Memory B cell (primary cell): ENCODE measurements around the gene ENOPH1.

Experiments
- ATAC-seq: fragments of 150-1000 bp; cut with Tn5 transposase; 2 replicates; pipeline ENCODE4 v1.10.0; 2021; ENCODE audit warnings: low read depth, mild to moderate bottlenecking, moderate library complexity
- DNase-seq, 2 donors: peaks; one replicate each; pipeline ENCODE4 v3.0.0; 2022; ENCODE audit warnings: low spot score in 2 of 2
- H3K27ac Mint-ChIP-seq: one replicate; pipeline ENCODE4 v1.8.0; 2022; ENCODE audit warnings: mild to moderate bottlenecking, moderate library complexity, mixed read lengths
- H3K27me3 Mint-ChIP-seq: one replicate; pipeline ENCODE4 v1.8.0; 2022; ENCODE audit warnings: mixed read lengths
- H3K36me3 Mint-ChIP-seq: one replicate; pipeline ENCODE4 v1.8.0; 2022; ENCODE audit warnings: mild to moderate bottlenecking, mixed read lengths
- H3K4me1 Mint-ChIP-seq: one replicate; pipeline ENCODE4 v1.8.0; 2022; ENCODE audit warnings: mixed read lengths
- H3K4me3 Mint-ChIP-seq: one replicate; pipeline ENCODE4 v1.8.0; 2022; ENCODE audit warnings: mild to moderate bottlenecking, moderate library complexity, mixed read lengths
- H3K9me3 Mint-ChIP-seq: one replicate; pipeline ENCODE4 v1.8.0; 2022; ENCODE audit warnings: mixed read lengths

ENOPH1 gene

DNA sequence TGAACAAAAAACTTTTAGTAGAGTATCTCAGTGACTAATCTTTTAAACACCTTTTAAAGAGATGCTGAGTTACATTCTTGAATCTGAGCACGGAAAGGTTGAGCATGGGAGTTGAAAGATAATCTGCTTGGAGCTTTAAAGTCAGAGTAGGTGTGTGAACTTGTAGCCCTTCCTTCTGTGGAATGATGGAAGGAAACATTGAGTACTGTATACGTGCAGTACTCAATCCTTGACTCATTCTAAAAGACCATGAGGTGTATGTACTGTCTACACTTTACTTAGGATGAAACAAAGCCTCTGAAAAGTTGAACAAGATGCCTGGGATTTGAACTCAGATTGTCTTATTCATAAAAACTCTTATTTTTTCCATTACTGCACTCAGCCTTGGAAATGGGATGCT, 3.4 kb downstream of the ENOPH1 start:
- Mint-ChIP-seq H3K4me3 (no peak overlapping the region), H3K9me3 (no peaks in the 10 kb centered on the region), H3K27ac (no peak overlapping the region), H3K4me1 (peaks cover 19% of the 10 kb centered on the region), H3K36me3 (peaks cover 6% of the 10 kb centered on the region), H3K27me3 (no peaks in the 10 kb centered on the region)
- DNase-seq (no peak), ATAC-seq (no peak)

DNA sequence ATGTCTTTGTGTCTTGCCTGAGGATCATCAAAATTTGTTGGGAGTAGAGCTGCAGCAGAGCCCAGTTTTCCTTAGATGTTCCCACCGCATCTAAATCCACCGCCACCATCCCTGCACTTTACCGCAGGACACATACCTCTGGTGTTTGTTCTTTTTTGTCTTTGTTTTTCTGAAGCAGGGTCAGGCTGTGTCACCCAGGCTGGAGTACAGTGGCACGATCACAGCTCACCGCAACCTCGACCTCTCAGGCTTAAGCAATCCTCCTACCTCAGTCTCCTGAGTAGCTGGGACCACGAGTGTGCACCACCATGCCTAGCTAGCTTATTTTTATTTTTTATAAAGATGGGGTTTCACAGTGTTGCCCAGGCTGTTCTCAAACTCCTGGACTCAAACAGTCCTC, 4.6 kb downstream of the ENOPH1 start:
- ATAC-seq = no peak
- H3K9me3 Mint-ChIP-seq = no peaks in the 10 kb centered on the region
- no peak overlapping the region for H3K4me3 Mint-ChIP-seq
- H3K4me1 Mint-ChIP-seq = peaks cover 26% of the 10 kb centered on the region
- no peak overlapping the region for H3K27ac Mint-ChIP-seq
- DNase-seq = no peak
- no peaks in the 10 kb centered on the region for H3K27me3 Mint-ChIP-seq
- peaks cover 9% of the 10 kb centered on the region for H3K36me3 Mint-ChIP-seq

DNA sequence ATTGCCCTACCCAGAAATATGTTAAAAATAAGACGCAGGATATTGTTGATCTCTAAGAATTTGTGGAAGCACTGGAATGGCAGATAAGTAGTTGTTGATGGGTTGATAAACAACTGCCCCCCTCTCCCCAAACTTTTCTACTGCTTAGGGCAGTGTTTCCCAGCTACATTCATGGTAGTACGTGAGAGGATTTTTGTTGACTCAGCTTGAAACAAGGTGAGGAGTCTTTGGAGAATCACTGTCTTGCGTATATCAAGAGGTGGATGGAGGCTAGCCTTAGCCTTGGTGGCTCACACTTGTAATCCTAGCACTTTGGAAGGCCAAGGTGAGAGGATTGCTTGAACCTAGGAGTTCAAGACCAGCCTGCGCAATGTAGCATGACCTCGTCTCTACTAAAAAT, 5.7 kb downstream of the ENOPH1 start:
- Mint-ChIP-seq H3K27ac (no peak overlapping the region), H3K4me3 (no peak overlapping the region), H3K27me3 (no peaks in the 10 kb centered on the region), H3K4me1 (peaks cover 33% of the 10 kb centered on the region), H3K9me3 (no peaks in the 10 kb centered on the region), H3K36me3 (peaks cover 12% of the 10 kb centered on the region)
- ATAC-seq (no peak), DNase-seq (no peak)

DNA sequence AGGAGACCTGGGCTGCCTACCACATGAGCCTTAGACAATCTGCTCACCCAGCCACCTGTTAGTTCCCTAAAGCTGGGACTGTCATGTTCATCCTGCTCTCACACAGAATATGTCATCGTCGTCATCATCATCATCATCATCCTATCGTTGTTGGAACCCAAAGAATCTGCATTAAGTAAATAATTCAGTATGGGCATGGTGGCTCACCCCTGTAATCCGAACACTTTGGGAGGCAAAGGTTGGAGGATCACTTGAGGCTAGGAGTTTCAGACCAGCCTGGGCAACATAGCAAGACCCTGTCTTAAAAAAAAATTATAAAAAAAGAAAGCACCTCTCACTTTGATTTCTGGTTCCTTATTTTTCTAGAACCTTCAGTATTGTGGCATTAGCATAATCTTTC, 6.4 kb downstream of the ENOPH1 start:
- Mint-ChIP-seq H3K9me3 (no peaks in the 10 kb centered on the region), H3K27ac (no peak overlapping the region), H3K4me1 (peaks cover 31% of the 10 kb centered on the region), H3K27me3 (no peaks in the 10 kb centered on the region), H3K36me3 (peaks cover 14% of the 10 kb centered on the region), H3K4me3 (no peak overlapping the region)
- no peak for DNase-seq
- no peak for ATAC-seq

DNA sequence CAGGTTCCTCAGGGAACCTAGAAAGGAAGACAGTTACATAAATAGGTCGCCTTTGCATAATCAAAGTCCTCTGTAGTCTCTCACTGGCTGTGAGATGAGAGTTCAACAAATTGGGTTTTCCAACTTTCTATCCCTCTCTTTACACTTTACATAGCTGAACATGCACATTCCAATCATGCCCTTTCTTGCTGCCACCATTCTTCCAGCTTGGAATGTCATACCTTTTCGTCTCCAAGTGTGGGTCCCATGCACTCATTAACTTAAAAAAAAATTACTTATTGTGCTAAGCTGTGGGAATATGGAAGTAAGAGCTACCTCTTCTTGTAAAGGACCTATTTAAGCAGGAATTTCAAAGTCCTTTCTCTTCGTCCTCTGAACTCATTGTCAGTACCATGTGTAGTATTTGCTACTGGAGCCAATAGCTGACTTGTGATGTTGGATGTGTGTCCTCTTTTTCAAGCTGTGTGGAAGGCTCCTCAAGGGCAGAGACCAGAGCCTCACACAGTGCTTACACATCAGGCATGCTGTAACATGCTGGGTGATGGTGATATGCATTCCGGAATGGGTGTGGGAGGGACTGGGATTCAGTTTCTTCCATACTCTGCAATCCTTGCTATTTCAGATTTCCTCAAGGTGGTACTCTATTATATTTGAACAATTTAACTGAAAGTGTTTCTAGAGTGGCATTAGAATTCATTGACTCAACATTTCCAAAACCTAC, 7.1 kb downstream of the ENOPH1 start:
- Mint-ChIP-seq H3K27ac (no peak overlapping the region), H3K4me1 (peaks cover 31% of the 10 kb centered on the region), H3K9me3 (no peaks in the 10 kb centered on the region), H3K36me3 (peaks cover 14% of the 10 kb centered on the region), H3K4me3 (no peak overlapping the region), H3K27me3 (no peaks in the 10 kb centered on the region)
- no peak for ATAC-seq
- DNase-seq = no peak

DNA sequence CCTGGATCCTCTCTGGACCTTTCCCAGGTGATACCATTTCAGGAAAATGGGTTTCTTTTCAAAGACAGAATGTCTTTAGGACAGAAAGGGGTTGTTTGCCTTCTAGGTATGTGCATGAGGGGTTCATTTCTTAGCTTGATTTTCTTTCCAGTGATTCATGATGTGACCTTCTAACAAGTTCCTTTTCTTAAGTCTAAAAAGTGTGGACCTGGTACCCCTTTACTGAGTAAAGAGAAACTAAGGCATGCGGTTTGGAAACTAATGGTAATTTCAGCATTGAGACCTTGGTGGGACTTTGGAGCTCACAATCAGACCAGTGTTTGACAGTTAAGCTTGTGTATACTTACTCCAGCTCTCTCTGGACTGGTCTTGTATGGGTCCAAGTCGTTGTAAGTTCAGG, 8.7 kb downstream of the ENOPH1 start:
- no peak for ATAC-seq
- H3K27ac Mint-ChIP-seq = no peak overlapping the region
- peaks cover 14% of the 10 kb centered on the region for H3K36me3 Mint-ChIP-seq
- no peak overlapping the region for H3K4me3 Mint-ChIP-seq
- no peaks in the 10 kb centered on the region for H3K27me3 Mint-ChIP-seq
- peaks cover 31% of the 10 kb centered on the region for H3K4me1 Mint-ChIP-seq
- no peaks in the 10 kb centered on the region for H3K9me3 Mint-ChIP-seq
- DNase-seq = no peak

DNA sequence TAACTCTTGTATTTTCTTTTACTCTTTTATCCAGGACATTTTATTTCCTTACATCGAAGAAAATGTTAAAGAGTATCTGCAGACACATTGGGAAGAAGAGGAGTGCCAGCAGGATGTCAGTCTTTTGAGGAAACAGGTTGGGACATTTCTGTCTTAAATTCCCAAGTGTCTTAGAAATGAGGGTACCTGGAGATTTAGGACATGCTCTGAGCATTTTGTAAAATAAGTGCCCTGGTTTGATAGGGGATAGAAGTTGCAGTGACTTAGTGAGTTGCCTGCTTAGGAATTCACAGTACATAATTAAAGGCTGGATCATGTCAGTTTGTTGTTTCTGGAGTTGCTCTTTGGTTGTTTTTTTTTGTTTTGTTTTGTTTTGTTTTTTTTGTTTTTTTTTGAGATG, 17.5 kb downstream of the ENOPH1 start:
- Mint-ChIP-seq H3K27me3 (no peaks in the 10 kb centered on the region), H3K36me3 (peaks cover 27% of the 10 kb centered on the region), H3K4me3 (no peak overlapping the region), H3K9me3 (no peaks in the 10 kb centered on the region), H3K27ac (no peak overlapping the region), H3K4me1 (peaks cover 6% of the 10 kb centered on the region)
- DNase-seq = no peak
- ATAC-seq = no peak

DNA sequence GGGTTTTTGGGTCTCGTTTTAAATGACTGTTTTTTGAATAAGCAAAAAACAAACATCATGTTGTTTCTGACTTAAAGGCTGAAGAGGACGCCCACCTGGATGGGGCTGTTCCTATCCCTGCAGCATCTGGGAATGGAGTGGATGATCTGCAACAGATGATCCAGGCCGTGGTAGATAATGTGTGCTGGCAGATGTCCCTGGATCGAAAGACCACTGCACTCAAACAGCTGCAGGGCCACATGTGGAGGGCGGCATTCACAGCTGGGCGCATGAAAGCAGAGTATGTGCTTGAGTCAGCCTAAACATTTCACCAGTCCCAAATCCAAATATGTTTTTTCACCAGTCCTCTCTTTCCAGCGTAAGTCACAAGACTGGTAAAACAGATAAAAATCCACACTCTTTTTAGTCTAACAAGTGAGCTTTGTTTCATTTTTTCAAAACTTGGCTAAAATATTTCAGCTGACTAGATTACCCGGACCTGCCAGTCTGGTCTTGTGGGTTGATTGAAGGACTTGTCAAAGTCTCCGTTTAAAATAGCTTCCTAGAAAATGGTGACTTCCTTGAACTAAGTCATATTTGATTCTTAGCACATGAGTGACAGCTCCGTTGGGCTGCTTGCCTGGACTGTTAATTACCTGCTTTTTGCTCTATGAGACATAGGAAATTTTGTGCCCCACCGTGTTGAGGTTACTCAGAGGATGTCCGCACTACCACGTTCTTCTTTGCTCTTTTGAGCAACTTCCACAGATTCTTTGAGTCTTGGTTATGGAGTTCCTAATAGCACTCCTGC, 20.8 kb downstream of the ENOPH1 start:
- Mint-ChIP-seq H3K27ac (no peak overlapping the region), H3K36me3 (peaks cover 31% of the 10 kb centered on the region), H3K4me3 (no peak overlapping the region), H3K9me3 (no peaks in the 10 kb centered on the region), H3K4me1 (peaks cover 3% of the 10 kb centered on the region), H3K27me3 (no peaks in the 10 kb centered on the region)
- DNase-seq (no peak), ATAC-seq (no peak)

DNA sequence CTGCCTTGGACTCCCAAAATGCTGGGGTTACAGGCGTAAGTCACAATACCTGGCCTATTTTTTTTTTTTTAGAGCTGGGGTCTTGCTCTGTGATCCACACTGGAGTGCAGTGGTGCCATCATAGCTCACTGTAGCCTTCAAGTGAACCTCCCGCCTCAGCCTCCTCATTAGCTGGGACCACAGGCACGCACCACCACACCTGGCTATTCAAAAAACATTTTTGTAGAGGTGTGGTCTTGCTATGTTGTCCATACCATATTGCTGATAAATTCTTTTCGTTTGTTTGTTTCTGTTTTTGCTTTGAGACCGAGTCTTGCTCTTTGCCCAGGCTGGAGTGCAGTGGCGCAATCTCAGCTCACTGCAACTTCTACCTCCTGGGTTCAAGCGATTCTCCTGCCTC, 21.6 kb downstream of the ENOPH1 start:
- H3K4me1 Mint-ChIP-seq = peaks cover 3% of the 10 kb centered on the region
- H3K27ac Mint-ChIP-seq = no peak overlapping the region
- H3K36me3 Mint-ChIP-seq = peaks cover 31% of the 10 kb centered on the region
- DNase-seq (no peak), ATAC-seq (no peak)
- no peaks in the 10 kb centered on the region for H3K27me3 Mint-ChIP-seq
- H3K4me3 Mint-ChIP-seq = no peak overlapping the region
- no peaks in the 10 kb centered on the region for H3K9me3 Mint-ChIP-seq

DNA sequence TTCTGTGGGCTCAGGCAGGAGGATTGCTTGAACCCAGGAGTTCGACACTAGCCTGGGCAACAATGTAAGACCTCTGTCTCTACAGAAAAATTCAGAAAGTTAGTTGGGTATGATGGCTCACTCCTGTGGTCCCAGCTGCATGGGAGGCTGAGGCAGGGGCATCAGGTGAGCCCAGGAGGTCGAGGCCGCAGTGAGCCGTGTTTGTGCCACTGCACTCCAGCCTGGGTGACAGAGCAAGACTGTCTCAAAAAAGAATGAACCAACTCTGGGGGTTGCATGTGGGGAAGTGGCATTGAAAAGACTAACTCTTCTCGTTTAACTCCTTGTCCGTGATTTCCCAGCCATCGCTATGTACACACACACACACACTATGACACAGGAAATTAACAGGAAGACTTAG, 26.9 kb downstream of the ENOPH1 start:
- Mint-ChIP-seq H3K27me3 (no peaks in the 10 kb centered on the region), H3K9me3 (no peaks in the 10 kb centered on the region), H3K27ac (no peak overlapping the region), H3K4me3 (no peak overlapping the region), H3K36me3 (peaks cover 13% of the 10 kb centered on the region), H3K4me1 (no peaks in the 10 kb centered on the region)
- DNase-seq (no peak), ATAC-seq (no peak)

DNA sequence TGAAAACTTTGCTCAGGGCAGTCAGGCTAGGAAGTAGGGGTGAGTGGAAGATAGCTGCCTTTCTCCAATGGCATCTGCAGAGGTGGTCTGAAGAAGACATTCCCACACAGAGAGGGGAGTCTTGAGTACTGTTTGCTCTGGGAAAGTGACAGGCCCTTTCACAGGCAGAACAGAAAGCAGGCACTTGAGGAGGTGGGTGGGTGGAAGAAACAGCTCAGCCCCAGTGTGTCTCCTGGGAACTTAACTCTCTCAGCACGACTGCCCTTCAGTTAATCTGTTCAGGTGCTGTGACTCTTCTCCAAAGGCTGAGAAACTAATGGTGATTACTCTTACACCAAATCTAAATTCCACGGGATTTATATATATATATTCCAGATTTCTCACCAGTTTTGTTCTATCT, 28.3 kb downstream of the ENOPH1 start:
- no peaks in the 10 kb centered on the region for H3K27me3 Mint-ChIP-seq
- H3K4me1 Mint-ChIP-seq = peaks cover 5% of the 10 kb centered on the region
- ATAC-seq (no peak), DNase-seq (no peak)
- peak overlapping the region; percentile 45 for H3K27ac Mint-ChIP-seq
- no peaks in the 10 kb centered on the region for H3K9me3 Mint-ChIP-seq
- H3K4me3 Mint-ChIP-seq = no peak overlapping the region
- H3K36me3 Mint-ChIP-seq = peaks cover 12% of the 10 kb centered on the region

DNA sequence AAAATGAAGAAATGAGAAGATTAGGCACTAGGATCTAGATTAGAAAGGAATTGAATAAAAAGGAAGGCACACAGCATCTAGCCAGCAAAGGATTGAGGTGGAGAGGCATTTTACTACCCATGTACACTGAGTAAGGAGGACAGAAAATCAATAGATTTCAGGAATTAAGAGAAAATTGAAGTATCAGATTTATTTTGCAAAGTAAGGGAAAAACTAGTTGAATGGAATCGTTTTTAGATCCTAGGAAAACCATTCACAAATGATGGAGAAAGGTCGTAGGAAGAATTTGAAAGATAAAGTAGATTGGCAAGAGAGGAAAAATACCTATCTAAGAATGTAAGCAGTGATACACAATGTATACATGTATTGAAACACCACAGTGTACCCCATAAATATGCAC, 31.3 kb downstream of the ENOPH1 start:
- H3K4me3 Mint-ChIP-seq = no peak overlapping the region
- ATAC-seq (no peak), DNase-seq (no peak)
- no peaks in the 10 kb centered on the region for H3K27me3 Mint-ChIP-seq
- no peak overlapping the region for H3K27ac Mint-ChIP-seq
- peaks cover 13% of the 10 kb centered on the region for H3K36me3 Mint-ChIP-seq
- no peaks in the 10 kb centered on the region for H3K9me3 Mint-ChIP-seq
- peaks cover 19% of the 10 kb centered on the region for H3K4me1 Mint-ChIP-seq

DNA sequence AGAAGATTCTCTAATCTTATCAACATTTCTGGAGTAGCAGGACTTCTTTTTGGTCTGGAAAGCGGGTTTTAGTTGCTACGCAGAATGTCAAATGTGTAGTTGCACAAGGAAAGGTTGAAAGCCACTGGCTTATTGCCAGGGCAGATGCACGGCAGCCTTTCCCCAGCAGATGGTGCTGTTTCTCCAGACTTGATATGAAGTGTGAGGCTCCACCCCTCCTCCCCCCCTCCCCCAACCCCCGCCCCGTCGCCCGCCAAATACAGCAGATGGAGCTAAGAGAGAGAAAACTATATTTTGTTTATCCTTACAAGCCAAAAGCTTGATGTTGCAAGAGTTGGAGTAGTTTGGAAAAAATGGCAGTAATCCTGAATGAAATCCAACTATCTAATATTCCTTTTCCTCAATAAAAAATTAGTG, 32.0 kb downstream of the ENOPH1 start:
- ATAC-seq (peak; percentile 88), DNase-seq (peak; percentile 85 to 88)
- no peaks in the 10 kb centered on the region for H3K9me3 Mint-ChIP-seq
- H3K27me3 Mint-ChIP-seq = no peaks in the 10 kb centered on the region
- peaks cover 12% of the 10 kb centered on the region for H3K36me3 Mint-ChIP-seq
- H3K4me3 Mint-ChIP-seq = no peak overlapping the region
- peaks cover 19% of the 10 kb centered on the region for H3K4me1 Mint-ChIP-seq
- H3K27ac Mint-ChIP-seq = no peak overlapping the region

DNA sequence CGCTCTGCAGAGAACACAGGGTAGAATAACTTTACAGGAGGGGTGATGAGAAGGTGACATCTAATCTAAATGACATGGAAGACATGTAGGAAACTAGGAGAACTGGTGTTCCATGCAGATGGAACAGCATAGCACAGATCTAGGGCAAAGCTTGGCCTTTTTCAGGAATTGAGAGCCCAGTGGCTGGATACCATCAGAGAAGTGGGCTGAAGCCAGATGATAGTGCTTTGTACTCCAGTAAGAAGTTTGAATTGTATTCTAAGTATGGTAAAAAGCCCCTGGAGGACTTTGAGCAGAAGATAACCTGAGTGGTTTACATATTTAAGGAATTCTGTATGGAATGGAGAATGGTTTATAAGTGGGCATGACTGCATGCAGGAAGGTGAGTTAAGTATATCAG, 32.8 kb downstream of the ENOPH1 start:
- peaks cover 8% of the 10 kb centered on the region for H3K36me3 Mint-ChIP-seq
- DNase-seq (no peak), ATAC-seq (no peak)
- H3K4me1 Mint-ChIP-seq = peaks cover 19% of the 10 kb centered on the region
- no peaks in the 10 kb centered on the region for H3K9me3 Mint-ChIP-seq
- H3K4me3 Mint-ChIP-seq = no peak overlapping the region
- H3K27me3 Mint-ChIP-seq = no peaks in the 10 kb centered on the region
- peak overlapping the region; percentile 59 for H3K27ac Mint-ChIP-seq

DNA sequence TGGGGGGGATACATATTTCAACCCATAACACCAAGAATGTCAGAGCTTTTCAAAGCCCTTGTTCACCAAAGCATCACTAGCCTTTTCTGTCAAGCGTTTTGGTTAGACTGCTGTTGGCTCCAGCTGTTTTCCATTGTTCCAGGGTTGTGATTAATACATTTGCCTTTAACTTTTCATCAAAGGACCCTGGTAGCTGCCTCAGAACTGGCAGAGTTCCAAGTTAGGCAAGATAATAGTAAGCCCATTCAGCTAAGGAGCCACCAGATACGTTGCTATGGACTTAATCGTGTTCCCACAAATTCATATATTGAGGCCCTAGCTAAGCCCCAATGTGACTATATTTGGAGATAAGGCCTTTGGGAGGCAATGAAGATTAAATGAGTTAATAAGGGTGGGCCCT, 37.1 kb downstream of the ENOPH1 start:
- Mint-ChIP-seq H3K9me3 (no peaks in the 10 kb centered on the region), H3K4me1 (peaks cover 19% of the 10 kb centered on the region), H3K27me3 (no peaks in the 10 kb centered on the region), H3K36me3 (peaks cover 12% of the 10 kb centered on the region), H3K4me3 (no peak overlapping the region), H3K27ac (no peak overlapping the region)
- no peak for DNase-seq
- ATAC-seq = no peak
